ENCODE measurements around the gene NHLRC4.

Gene NHLRC4

GRCh38 chr16:527015-527903 is 39.5 kb upstream of the NHLRC4 start, which contains the start of gene CAPN15:
Gene CAPN15, plus strand, starts transcription at chr16:527712. Its CDS starts 19,127 bp downstream, at chr16:546839.
- peak within 1 kb of the TSS; percentile 92 for H3K4me3 ChIP-seq (ENCODE audit: low read depth, low read length)
- DNase-seq (ENCODE audit: low read depth): peak; percentile 46

GRCh38 chr16:528111-529011 is 38.4 kb upstream of the NHLRC4 start:
- H3K4me3 ChIP-seq (ENCODE audit: low read depth, low read length): peak overlapping the region; percentile 65
- no peak for DNase-seq (ENCODE audit: low read depth)
- no peak for TF ChIP-seq CTCF (IDR thresholded peaks at IDR 0.05; ENCODE audit: control insufficient read depth, extremely low read depth, insufficient read depth)

More at GRCh38 chr16:527015-527903, 39.5 kb upstream of the NHLRC4 start, which contains the start of gene CAPN15:
- no peak for TF ChIP-seq CTCF (IDR thresholded peaks at IDR 0.05; ENCODE audit: control insufficient read depth, extremely low read depth, insufficient read depth)

- DNase-seq (ENCODE audit: low read depth): no peak
- TF ChIP-seq CTCF (IDR thresholded peaks at IDR 0.05; ENCODE audit: control insufficient read depth, extremely low read depth, insufficient read depth): no peak
- H3K4me3 ChIP-seq (ENCODE audit: low read depth, low read length): peak overlapping the region; percentile 65
Measured at GRCh38 chr16:529012-529575, 37.7 kb upstream of the NHLRC4 start.

GRCh38 chr16:530111-530817 is 36.5 kb upstream of the NHLRC4 start:
- no peak for DNase-seq (ENCODE audit: low read depth)

GRCh38 chr16:531494-532125 is 35.2 kb upstream of the NHLRC4 start:
- no peak for TF ChIP-seq CTCF (IDR thresholded peaks at IDR 0.05; ENCODE audit: control insufficient read depth, extremely low read depth, insufficient read depth)
- DNase-seq (ENCODE audit: low read depth): no peak
- H3K4me3 ChIP-seq (ENCODE audit: low read depth, low read length): no peak overlapping the region

More at GRCh38 chr16:530111-530817, 36.5 kb upstream of the NHLRC4 start:
- H3K4me3 ChIP-seq (ENCODE audit: low read depth, low read length): no peak overlapping the region
- no peak for TF ChIP-seq CTCF (IDR thresholded peaks at IDR 0.05; ENCODE audit: control insufficient read depth, extremely low read depth, insufficient read depth)
